MCF 10A (cell line): ENCODE data around the gene SLC39A8. TPM values are rescaled to one million over a fixed set of nuclear protein-coding genes. Genes with fewer than 3 reads are reported as not detected.
A peak's percentile ranks its signal among the peaks of the same experiment; 100 is the strongest.

Source experiments
- BruUV-seq: library from RNA; stranded (reverse); fragments of 400-500 nt; replicated peaks from 2 replicates; lab custom pipeline; 2021; lab: Mats Ljungman, UMichigan
- CTCF ChIA-PET: fragments of 300-600 bp; sonication (Branson Sonifier 250); formaldehyde crosslinking; extraction: SDS; loops from one replicate; lab custom pipeline; 2021; ENCODE audit warnings: antibody characterized with exemption, inconsistent platforms; lab: Yijun Ruan, JAX
- POLR2A ChIA-PET: fragments of 300-600, 350-650 bp; sonication (Branson Sonifier 250); formaldehyde crosslinking; extraction: SDS; loops from one replicate; lab custom pipeline; 2020; ENCODE audit warnings: antibody characterized with exemption, inconsistent platforms; lab: Yijun Ruan, JAX
- DNase-seq: peaks from one replicate; pipeline ENCODE4 v3.0.0-alpha.2; 2018; ENCODE audit not compliant: unreplicated experiment
- H3K27ac Mint-ChIP-seq: one replicate; pipeline ENCODE4 v1.8.0; 2022; ENCODE audit warnings: mild to moderate bottlenecking, low read depth, mixed read lengths; ENCODE audit not compliant: unreplicated experiment
- H3K27me3 Mint-ChIP-seq: one replicate; pipeline ENCODE4 v1.8.0; 2022; ENCODE audit warnings: mixed read lengths; ENCODE audit not compliant: insufficient read depth, unreplicated experiment
- H3K36me3 Mint-ChIP-seq: one replicate; pipeline ENCODE4 v1.8.0; 2022; ENCODE audit warnings: mild to moderate bottlenecking, moderate library complexity, mixed read lengths; ENCODE audit not compliant: insufficient read depth, unreplicated experiment
- H3K4me1 Mint-ChIP-seq: one replicate; pipeline ENCODE4 v1.8.0; 2022; ENCODE audit warnings: mixed read lengths; ENCODE audit not compliant: insufficient read depth, unreplicated experiment
- H3K4me3 Mint-ChIP-seq: one replicate; pipeline ENCODE4 v1.8.0; 2022; ENCODE audit warnings: mild to moderate bottlenecking, moderate library complexity, mixed read lengths; ENCODE audit not compliant: unreplicated experiment
- H3K9me3 Mint-ChIP-seq: one replicate; pipeline ENCODE4 v1.8.0; 2022; ENCODE audit warnings: mixed read lengths; ENCODE audit not compliant: unreplicated experiment
- intact Hi-C: fragments of 100-400 bp; cut with micrococcal nuclease; formaldehyde crosslinking; loops from 2 replicates; pipeline ENCODE4 v1.14.1; 2022
- total RNA-seq: library from RNA; stranded (reverse); gene quantifications from 2 replicates; pipeline ENCODE4 v1.2.3, GENCODE V29; 2022
- TF ChIP-seq, protein P1 (sequence below): fragments of 200-600 bp; IDR thresholded peaks from one replicate; pipeline ENCODE4 v1.8.0; 2022; ENCODE audit warnings: antibody characterized with exemption, mild to moderate bottlenecking; ENCODE audit not compliant: unreplicated experiment

Gene SLC39A8
- total RNA-seq, 1 experiment from 2014 or later = 43.3 TPM

DNA sequence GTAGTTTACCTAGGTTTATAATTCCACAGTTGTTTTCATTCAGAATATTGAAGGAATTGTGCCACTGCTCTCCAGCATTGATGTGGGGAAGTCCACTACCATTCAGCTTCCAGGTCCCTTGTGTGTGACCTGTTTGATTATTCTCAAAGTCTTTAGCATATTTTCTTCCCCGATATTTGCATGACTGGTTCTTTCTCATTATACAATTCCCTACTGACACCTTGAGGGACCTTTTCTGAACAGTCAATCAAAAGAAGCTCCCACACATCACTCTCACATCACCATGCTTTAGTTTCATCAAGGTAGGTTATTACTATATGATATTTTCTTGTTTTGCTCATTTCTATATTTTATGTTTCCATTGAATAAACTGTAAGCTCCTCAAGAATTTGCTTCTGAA, 44.1 kb downstream of the SLC39A8 start:
- Mint-ChIP-seq H3K9me3 (no peaks in the 10 kb centered on the region), H3K36me3 (peaks cover 58% of the 10 kb centered on the region), H3K4me1 (no peaks in the 10 kb centered on the region), H3K27ac (no peak overlapping the region), H3K27me3 (no peaks in the 10 kb centered on the region), H3K4me3 (no peak overlapping the region)
- no peak for DNase-seq
- ChIA-PET POLR2A (interaction anchor here (0.6 kb wide), 1 partner anchor 105 kb away, joined by 3 read pairs; no protein-coding TSS in a partner anchor), CTCF (interaction anchor here (0.6 to 1.5 kb wide), 2 partner anchors 130 to 1396 kb away, joined by 4 to 6 read pairs; no protein-coding TSS in a partner anchor)
- intact Hi-C loops = no loop called here
- TF ChIP-seq, protein P1, sequence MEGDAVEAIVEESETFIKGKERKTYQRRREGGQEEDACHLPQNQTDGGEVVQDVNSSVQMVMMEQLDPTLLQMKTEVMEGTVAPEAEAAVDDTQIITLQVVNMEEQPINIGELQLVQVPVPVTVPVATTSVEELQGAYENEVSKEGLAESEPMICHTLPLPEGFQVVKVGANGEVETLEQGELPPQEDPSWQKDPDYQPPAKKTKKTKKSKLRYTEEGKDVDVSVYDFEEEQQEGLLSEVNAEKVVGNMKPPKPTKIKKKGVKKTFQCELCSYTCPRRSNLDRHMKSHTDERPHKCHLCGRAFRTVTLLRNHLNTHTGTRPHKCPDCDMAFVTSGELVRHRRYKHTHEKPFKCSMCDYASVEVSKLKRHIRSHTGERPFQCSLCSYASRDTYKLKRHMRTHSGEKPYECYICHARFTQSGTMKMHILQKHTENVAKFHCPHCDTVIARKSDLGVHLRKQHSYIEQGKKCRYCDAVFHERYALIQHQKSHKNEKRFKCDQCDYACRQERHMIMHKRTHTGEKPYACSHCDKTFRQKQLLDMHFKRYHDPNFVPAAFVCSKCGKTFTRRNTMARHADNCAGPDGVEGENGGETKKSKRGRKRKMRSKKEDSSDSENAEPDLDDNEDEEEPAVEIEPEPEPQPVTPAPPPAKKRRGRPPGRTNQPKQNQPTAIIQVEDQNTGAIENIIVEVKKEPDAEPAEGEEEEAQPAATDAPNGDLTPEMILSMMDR = no peak
- no TSS peak for BruUV-seq

DNA sequence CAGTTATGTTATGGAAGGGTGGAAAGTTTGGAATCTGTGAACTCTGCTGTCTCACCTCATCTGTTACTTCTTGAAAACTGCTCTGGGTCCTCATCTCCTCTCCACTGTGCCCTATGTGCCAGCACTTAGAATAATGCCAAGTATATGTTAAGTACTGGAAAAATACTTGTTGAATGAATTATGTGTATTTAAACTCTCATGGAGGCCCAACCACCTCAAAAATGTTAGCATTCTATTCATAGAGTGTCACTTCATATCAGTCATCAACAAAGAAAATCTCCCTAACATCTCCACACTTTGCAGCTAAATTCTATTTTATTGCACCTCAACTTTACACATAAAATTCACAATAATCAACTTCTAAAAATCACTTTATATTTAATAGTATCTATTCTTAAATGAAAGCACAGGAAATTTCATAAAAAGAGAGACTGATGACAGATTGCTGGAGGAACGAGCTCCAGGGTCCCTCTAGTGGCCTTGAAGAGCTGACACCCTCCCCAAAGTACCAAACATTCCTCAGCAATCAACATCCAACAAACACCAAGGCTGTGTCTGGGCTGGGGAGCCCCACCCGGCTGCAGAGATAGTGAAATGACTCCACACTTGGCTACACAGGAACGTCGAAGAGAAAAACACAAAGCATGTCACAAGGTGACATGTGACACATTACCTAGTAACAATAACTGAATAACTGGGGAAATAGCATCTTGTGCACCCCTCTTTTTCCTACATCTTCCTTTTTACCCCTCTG, 45.8 kb downstream of the SLC39A8 start:
- Mint-ChIP-seq H3K36me3 (peaks cover 59% of the 10 kb centered on the region), H3K27ac (no peak overlapping the region), H3K4me3 (no peak overlapping the region), H3K9me3 (no peaks in the 10 kb centered on the region), H3K27me3 (no peaks in the 10 kb centered on the region), H3K4me1 (no peaks in the 10 kb centered on the region)
- intact Hi-C loops = no loop called here
- ChIA-PET POLR2A (interaction anchor here (1.0 kb wide), 1 partner anchor 952 kb away, joined by 3 read pairs; no protein-coding TSS in a partner anchor), CTCF (interaction anchor here (0.6 to 1.8 kb wide), 14 partner anchors 8 to 1053 kb away, joined by 3 to 6 read pairs (median 4); no protein-coding TSS in a partner anchor)
- TF ChIP-seq, protein P1 = peak; percentile 61
- DNase-seq = peak; percentile 58
- BruUV-seq = no TSS peak

DNA sequence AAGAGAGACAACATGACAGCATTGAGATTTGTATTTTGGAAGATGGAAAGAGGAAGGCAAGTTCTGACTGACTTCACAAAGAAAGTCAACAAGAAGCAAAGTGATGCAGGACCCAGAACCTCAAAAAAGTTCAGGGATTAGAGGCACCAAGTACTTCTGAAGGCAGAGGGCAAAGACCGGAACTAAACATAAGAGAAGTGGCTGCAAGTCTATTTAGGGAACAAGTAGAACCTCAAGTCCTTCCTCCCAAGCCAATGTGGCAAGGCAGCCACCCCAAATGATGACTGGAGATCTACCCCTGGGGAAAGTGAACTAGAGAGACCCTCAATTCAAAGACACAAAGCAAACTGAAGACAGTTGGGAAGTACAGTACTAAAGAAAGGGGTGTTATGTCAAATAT, 46.6 kb downstream of the SLC39A8 start:
- H3K4me1 Mint-ChIP-seq = no peaks in the 10 kb centered on the region
- intact Hi-C loops = no loop called here

More for the DNA sequence above, 46.6 kb downstream of the SLC39A8 start:
- Mint-ChIP-seq H3K9me3 (no peaks in the 10 kb centered on the region), H3K36me3 (peaks cover 53% of the 10 kb centered on the region), H3K4me3 (no peak overlapping the region), H3K27me3 (no peaks in the 10 kb centered on the region), H3K27ac (no peak overlapping the region)
- POLR2A ChIA-PET = interaction anchor here (0.7 kb wide), 1 partner anchor 9 kb away, joined by 3 read pairs; no protein-coding TSS in a partner anchor
- TF ChIP-seq, protein P1 = no peak
- no TSS peak for BruUV-seq
- CTCF ChIA-PET = interaction anchor here (0.6 kb wide), 1 partner anchor 1216 kb away, joined by 3 read pairs; no protein-coding TSS in a partner anchor
- DNase-seq = no peak
